H1 (cell line): ENCODE results near the gene ASB6. TPM values are rescaled to one million over a fixed set of nuclear protein-coding genes. Genes with fewer than 3 reads are reported as not detected.

ENCODE experiments used
- BCL11A ChIP-seq, 2 experiments: IDR thresholded peaks; one replicate each; pipeline ENCODE4 v1.6.1; 2011; ENCODE audit warnings: low read depth in 2 of 2, low read length in 2 of 2, mild to moderate bottlenecking in 2 of 2
- CEBPB ChIP-seq: IDR thresholded peaks from 2 replicates; pipeline ENCODE4 v1.6.1; 2012; ENCODE audit warnings: low read depth, low read length
- CTBP2 ChIP-seq: IDR thresholded peaks from 2 replicates; pipeline ENCODE4 v1.7.0; 2011; ENCODE audit warnings: borderline replicate concordance, mild to moderate bottlenecking, moderate library complexity, mixed read lengths, low read length; ENCODE audit not compliant: insufficient read depth, insufficient read length
- NRF1 ChIP-seq: IDR thresholded peaks from 2 replicates; pipeline ENCODE4 v1.6.1; 2011; ENCODE audit warnings: mild to moderate bottlenecking, low read depth, low read length, improper control_type of control experiment
- SIX5 ChIP-seq: IDR thresholded peaks from 2 replicates; pipeline ENCODE4 v1.6.1; 2011; ENCODE audit warnings: mild to moderate bottlenecking, low read depth, low read length
- SRF ChIP-seq: IDR thresholded peaks from 2 replicates; pipeline ENCODE4 v1.6.1; 2011; ENCODE audit warnings: mild to moderate bottlenecking, low read depth, low read length, moderate library complexity
- polyA plus RNA-seq, 7 experiments: library from polyadenylated mRNA; depleted of rRNA in 3 of 7; stranded (reverse) in 5 of 7; unstranded in 2 of 7; fragments of >200 nt in 5 of 7; fragments of 200-250 nt in 2 of 7; gene quantifications; 1 replicate in 5 of 7; 2 replicates in 1 of 7; 4 replicates in 1 of 7; pipeline versions ENCODE4 v1.2.1 to v1.2.3, GENCODE V29; 2011 to 2013; ENCODE audit warnings: missing spikeins in 2 of 7, mixed read lengths in 2 of 7
- total RNA-seq: library from RNA; stranded (reverse); fragmentation: NEBNext Ultra II Directional; extraction: Animal tissue kit (Norgen Biotek cat#: 25700); gene quantifications from 2 replicates; pipeline ENCODE4 v1.2.1, GENCODE V29; 2021
- TF ChIP-seq, protein P1 (sequence below), 3 experiments: IDR thresholded peaks; 1 replicate in 2 of 3; 2 replicates in 1 of 3; pipeline versions ENCODE4 v1.5.1 to v1.6.1; 2011; ENCODE audit warnings: low read length in 3 of 3, mild to moderate bottlenecking in 3 of 3, inconsistent platforms in 2 of 3, low read depth in 1 of 3, moderate library complexity in 1 of 3; ENCODE audit not compliant: insufficient read depth in 1 of 3; ENCODE audit errors: control extremely low read depth in 1 of 3

The ASB6 gene
- total and polyA plus RNA-seq, 2 of the 8 experiments (the other 6 are each of a cell fraction or from before 2014, with no cell fraction given), result 14.0 to 17.3 TPM

DNA sequence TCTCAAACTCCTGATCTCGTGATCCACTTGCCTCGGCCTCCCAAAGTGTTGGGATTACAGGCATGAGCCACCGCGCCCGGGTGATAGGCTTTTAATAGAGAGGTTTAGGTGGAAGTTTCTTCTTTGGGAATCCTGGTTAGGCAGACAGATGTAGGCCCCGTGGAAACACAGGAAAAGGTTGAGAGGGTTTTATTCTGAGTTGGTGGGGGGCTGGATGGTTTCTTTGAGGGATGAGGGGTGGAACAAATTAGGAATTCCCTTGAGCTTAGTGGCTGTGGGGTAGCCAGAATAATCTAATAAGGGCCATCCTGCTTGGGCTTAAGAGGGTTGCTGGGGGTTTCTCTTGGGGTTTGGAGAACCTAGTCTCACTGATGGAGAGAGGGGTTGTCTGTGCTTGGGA, 51.5 kb downstream of the ASB6 start (continued):
- TF ChIP-seq, protein P1, sequence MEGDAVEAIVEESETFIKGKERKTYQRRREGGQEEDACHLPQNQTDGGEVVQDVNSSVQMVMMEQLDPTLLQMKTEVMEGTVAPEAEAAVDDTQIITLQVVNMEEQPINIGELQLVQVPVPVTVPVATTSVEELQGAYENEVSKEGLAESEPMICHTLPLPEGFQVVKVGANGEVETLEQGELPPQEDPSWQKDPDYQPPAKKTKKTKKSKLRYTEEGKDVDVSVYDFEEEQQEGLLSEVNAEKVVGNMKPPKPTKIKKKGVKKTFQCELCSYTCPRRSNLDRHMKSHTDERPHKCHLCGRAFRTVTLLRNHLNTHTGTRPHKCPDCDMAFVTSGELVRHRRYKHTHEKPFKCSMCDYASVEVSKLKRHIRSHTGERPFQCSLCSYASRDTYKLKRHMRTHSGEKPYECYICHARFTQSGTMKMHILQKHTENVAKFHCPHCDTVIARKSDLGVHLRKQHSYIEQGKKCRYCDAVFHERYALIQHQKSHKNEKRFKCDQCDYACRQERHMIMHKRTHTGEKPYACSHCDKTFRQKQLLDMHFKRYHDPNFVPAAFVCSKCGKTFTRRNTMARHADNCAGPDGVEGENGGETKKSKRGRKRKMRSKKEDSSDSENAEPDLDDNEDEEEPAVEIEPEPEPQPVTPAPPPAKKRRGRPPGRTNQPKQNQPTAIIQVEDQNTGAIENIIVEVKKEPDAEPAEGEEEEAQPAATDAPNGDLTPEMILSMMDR (IDR thresholded peaks at IDR 0.05; ENCODE audit: control extremely low read depth in 1 of 3, insufficient read depth in 1 of 3, low read depth in 1 of 3, low read length in 3 of 3), result no peak
- TF ChIP-seq NRF1 (no peak), CEBPB (no peak), SRF (no peak), SIX5 (no peak), BCL11A (IDR thresholded peaks at IDR 0.05; ENCODE audit: low read depth in 2 of 2, low read length in 2 of 2) (no peak), CTBP2 (no peak)
